Cerebellar nuclear complex (tissue), 1 donor: Measurements from ENCODE around the gene THRB.
"Not testable (repeated sequence)": the region's sequence is repeated elsewhere in the genome, so short reads cannot be mapped to it uniquely, and the experiment has no call there.

Experiments
- DNase-seq, 2 experiments: peaks; one replicate each; lab custom pipeline; 2025; lab: John Stamatoyannopoulos, UW

THRB gene

GRCh38 chr3:24096695-24097290 lies 397.9 kb downstream of the THRB start:
- DNase-seq: no peak

GRCh38 chr3:24096271-24096670 lies 398.4 kb downstream of the THRB start:
- DNase-seq: no peak

GRCh38 chr3:24094818-24095217 lies 399.8 kb downstream of the THRB start:
- DNase-seq: not testable (repeated sequence)

GRCh38 chr3:24088782-24089181 lies 405.9 kb downstream of the THRB start:
- no peak for DNase-seq

GRCh38 chr3:24087469-24087868 lies 407.2 kb downstream of the THRB start:
- no peak for DNase-seq

- no peak for DNase-seq
Observed at GRCh38 chr3:24086617-24087404, 407.8 kb downstream of the THRB start.

- no peak for DNase-seq
Observed at GRCh38 chr3:24086206-24086605, 408.4 kb downstream of the THRB start.

- no peak for DNase-seq
Observed at GRCh38 chr3:24072193-24072592, 422.5 kb downstream of the THRB start.

GRCh38 chr3:24069045-24069444 lies 425.6 kb downstream of the THRB start:
- DNase-seq: no peak

GRCh38 chr3:24067483-24067882 lies 427.2 kb downstream of the THRB start:
- DNase-seq: no peak
